Kidney capillary endothelial cell (primary cell): ENCODE results near the gene CORO1C.

Source experiments
- DNase-seq: peaks from one replicate; pipeline ENCODE4 v3.0.0-alpha.2; 2018; ENCODE audit warnings: low spot score

Gene CORO1C

GRCh38 chr12:108599948-108600701 lies 131.2 kb downstream of the CORO1C start:
- no peak for DNase-seq

- DNase-seq = no peak
Measured at GRCh38 chr12:108599541-108599940, 131.8 kb downstream of the CORO1C start.

- DNase-seq = no peak
Measured at GRCh38 chr12:108598553-108599250, 132.6 kb downstream of the CORO1C start.

- no peak for DNase-seq
Measured at GRCh38 chr12:108597559-108598471, 133.5 kb downstream of the CORO1C start, which contains the start of gene TMEM119. Gene TMEM119, minus strand, starts transcription at chr12:108598084. Its CDS starts 5,701 bp downstream, at chr12:108592383.

GRCh38 chr12:108596854-108597558 lies 134.3 kb downstream of the CORO1C start:
- no peak for DNase-seq

- no peak for DNase-seq
Measured at GRCh38 chr12:108595711-108596647, 135.3 kb downstream of the CORO1C start.
